GM18505 (cell line): ENCODE results near the gene DNAJA2.
"Not testable (repeated sequence)": the region's sequence is repeated elsewhere in the genome, so short reads cannot be mapped to it uniquely, and the experiment has no call there.

ENCODE experiments used
- ATAC-seq: cut with Tn5 transposase; IDR thresholded peaks from one replicate; pipeline ENCODE4 v1.9.1; 2021; ENCODE audit not compliant: unreplicated experiment
- POLR2A ChIP-seq: IDR thresholded peaks from 4 replicates; pipeline ENCODE4 v1.6.1; 2011; ENCODE audit warnings: borderline replicate concordance; ENCODE audit not compliant: insufficient read depth, insufficient read length; ENCODE audit errors: extremely low read depth

Gene DNAJA2

GRCh38 chr16:46970089-46970488 is 3.4 kb downstream of the DNAJA2 start:
- TF ChIP-seq POLR2A, result no peak
- ATAC-seq, result no peak

- ATAC-seq, result no peak
- TF ChIP-seq POLR2A, result no peak
Measured at GRCh38 chr16:46968063-46968435, 5.4 kb downstream of the DNAJA2 start.

- ATAC-seq, result no peak
- TF ChIP-seq POLR2A, result no peak
Measured at GRCh38 chr16:46962629-46963028, 10.8 kb downstream of the DNAJA2 start.

GRCh38 chr16:46961373-46962353 is 11.8 kb downstream of the DNAJA2 start:
- no peak for TF ChIP-seq POLR2A
- no peak for ATAC-seq

GRCh38 chr16:46954562-46954961 is 18.9 kb downstream of the DNAJA2 start:
- no peak for TF ChIP-seq POLR2A
- ATAC-seq, result no peak

- no peak for ATAC-seq
- TF ChIP-seq POLR2A, result no peak
Measured at GRCh38 chr16:46950009-46950408, 23.5 kb downstream of the DNAJA2 start.

GRCh38 chr16:46949241-46949892 is 24.1 kb downstream of the DNAJA2 start:
- no peak for TF ChIP-seq POLR2A
- ATAC-seq, result no peak

- no peak for TF ChIP-seq POLR2A
- ATAC-seq, result no peak
Measured at GRCh38 chr16:46948548-46949166, 24.8 kb downstream of the DNAJA2 start.

GRCh38 chr16:46947900-46948547 is 25.4 kb downstream of the DNAJA2 start:
- no peak for ATAC-seq
- no peak for TF ChIP-seq POLR2A

GRCh38 chr16:46944713-46945112 is 28.8 kb downstream of the DNAJA2 start:
- not testable (repeated sequence) for ATAC-seq

- ATAC-seq, result no peak
- TF ChIP-seq POLR2A, result no peak
Measured at GRCh38 chr16:46937536-46937935, 35.9 kb downstream of the DNAJA2 start.

- no peak for TF ChIP-seq POLR2A
- no peak for ATAC-seq
Measured at GRCh38 chr16:46932802-46933201, 40.7 kb downstream of the DNAJA2 start.

- no peak for TF ChIP-seq POLR2A
- no peak for ATAC-seq
Measured at GRCh38 chr16:46930861-46931260, 42.6 kb downstream of the DNAJA2 start.
